Skeletal muscle cell (primary cell): ENCODE data around the gene NSFL1C.

Experiments used
- DNase-seq: peaks from one replicate; pipeline ENCODE4 v3.0.0-alpha.2; 2010; ENCODE audit warnings: low read depth
- H3K4me3 ChIP-seq: 2 replicates; pipeline ENCODE4 v1.5.1; 2011; ENCODE audit warnings: low read depth, mild to moderate bottlenecking, control low read depth, low read length, moderate library complexity

The NSFL1C gene

DNA sequence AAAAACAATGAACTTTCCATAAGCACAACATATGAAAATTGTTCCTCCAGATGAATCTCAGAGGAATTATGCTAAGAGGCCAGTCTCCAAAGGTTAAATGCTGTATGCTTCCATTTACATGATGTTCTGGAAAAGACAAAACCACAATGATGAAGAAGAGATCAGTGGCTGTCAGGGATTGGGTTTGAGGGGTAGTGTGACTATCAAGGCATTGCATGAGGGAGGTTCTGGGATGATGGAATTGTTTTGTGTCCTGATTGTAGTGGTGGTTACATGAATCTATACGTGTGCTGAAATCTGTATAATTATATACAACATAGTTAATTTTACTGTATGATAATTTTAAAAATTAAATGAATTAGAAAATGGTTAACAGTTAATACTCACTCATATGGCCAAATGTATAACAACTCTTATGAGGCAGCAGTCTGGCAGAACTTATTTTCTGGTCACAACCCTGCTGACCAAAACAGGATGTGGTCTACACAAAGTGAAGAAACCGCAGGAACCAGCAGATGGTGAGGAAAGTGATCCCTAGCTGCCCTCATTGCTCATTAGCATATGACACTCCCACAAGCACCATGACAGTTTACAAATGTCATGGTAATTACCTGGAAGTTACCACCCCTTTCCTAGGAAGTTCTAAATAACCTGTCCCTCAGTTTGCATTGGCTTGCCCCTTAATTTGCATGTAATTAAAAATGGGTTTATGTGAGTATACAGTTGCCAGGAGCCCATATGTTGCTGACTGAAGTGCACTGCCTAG lies 31.9 kb downstream of the NSFL1C start:
- H3K4me3 ChIP-seq, result no peak overlapping the region
- peak; percentile 79 for DNase-seq

- H3K4me3 ChIP-seq, result no peak overlapping the region
- no peak for DNase-seq
Observed at GRCh38 chr20:1431158-1431557, 35.5 kb downstream of the NSFL1C start.

DNA sequence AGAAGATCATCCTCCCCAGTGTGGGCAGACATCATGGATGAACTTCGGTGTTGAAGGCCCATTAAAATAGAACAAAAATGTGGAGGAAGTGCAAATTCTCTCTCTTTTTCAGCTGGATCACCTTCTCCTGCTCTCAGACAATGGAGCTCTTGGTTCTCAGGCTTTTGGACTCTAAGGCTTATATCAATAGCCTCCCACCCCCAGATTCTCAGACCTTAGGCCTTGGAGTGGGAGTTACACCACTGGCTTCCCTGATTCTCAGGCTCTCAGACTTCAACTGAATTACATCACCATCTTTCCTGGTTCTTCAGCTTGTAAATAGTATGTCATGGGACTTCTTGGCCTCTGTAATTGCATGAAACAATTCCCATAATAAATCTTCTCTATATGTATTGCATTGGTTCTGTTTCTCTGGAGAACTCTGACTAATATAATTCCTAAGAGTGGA lies 36.6 kb downstream of the NSFL1C start:
- no peak overlapping the region for H3K4me3 ChIP-seq

DNA sequence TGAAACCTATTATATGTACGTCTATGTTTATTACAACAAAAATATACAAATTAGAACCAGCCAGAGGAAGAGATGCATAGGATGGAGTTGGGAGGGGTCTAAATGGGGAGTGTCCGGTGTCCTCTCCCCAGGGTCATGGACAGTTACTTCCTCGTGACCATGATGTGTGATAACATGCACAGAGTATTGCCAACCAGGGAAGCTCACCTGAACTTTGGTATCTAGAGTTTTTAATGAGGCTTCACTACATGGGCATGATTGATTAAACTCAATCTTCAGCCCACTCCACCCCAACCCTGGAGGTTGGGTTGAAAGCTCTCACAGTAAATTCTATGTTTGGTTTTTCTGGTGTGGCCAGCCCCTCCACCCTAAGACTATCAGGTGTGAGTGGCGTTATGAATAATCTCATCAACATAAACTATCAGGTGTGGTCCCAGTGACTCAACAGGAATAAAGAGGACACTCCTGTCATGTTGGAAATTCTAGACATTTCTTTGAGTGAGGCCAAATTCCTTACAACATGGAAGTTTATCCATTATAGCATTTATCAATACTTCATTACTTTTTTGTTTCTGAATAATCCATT lies 37.4 kb downstream of the NSFL1C start:
- no peak for DNase-seq
- no peak overlapping the region for H3K4me3 ChIP-seq

More for the DNA sequence above, 36.6 kb downstream of the NSFL1C start:
- peak; percentile 91 for DNase-seq

GRCh38 chr20:1427457-1428054 lies 39.1 kb downstream of the NSFL1C start:
- no peak for DNase-seq
- no peak overlapping the region for H3K4me3 ChIP-seq

- H3K4me3 ChIP-seq, result no peak overlapping the region
- no peak for DNase-seq
Observed at GRCh38 chr20:1426231-1426849, 40.3 kb downstream of the NSFL1C start.

- H3K4me3 ChIP-seq, result no peak overlapping the region
- no peak for DNase-seq
Observed at GRCh38 chr20:1424336-1424735, 42.3 kb downstream of the NSFL1C start.

GRCh38 chr20:1423625-1424106 lies 43.0 kb downstream of the NSFL1C start:
- peak; percentile 41 for DNase-seq
- no peak overlapping the region for H3K4me3 ChIP-seq

DNA sequence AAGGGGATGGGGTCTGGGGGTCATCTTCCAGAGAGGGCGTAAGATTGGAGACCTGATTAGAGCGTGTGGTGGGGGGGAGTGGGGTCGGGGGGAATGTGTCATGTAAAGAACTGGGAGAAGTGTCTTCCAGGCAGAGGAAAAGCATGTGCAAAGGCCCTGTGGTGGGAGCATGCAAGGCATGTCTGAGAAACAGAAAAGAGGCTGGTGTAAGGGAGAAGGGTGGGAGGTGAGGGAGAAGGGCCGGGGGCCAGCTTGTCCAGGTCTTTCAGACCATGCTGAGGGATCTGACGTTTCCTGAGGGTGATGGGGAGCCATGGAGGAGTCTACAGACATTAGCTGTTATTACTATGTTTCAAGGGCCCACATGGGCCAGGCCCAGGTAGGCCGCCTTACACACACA lies 43.4 kb downstream of the NSFL1C start:
- H3K4me3 ChIP-seq, result no peak overlapping the region
- DNase-seq, result no peak

DNA sequence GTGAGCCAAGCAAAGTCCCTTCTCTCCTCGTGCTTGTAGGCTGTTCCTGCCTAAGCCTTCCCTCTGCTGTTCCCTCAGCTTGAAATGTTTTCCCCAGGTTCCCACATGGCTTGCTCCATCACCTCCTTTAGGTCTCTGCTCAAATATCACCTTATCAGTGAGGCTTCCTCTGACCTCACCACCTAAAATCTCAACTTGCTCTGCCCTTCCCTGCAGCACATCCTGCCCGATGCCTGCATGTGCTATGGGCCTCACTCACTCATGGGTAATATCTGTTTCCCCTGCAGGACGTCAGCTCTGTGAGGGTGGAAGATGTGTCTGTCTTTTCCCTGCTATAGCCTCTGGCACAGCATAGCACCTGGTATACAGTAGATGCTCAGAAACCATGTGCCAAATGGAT lies 43.9 kb downstream of the NSFL1C start:
- DNase-seq, result no peak
- no peak overlapping the region for H3K4me3 ChIP-seq

DNA sequence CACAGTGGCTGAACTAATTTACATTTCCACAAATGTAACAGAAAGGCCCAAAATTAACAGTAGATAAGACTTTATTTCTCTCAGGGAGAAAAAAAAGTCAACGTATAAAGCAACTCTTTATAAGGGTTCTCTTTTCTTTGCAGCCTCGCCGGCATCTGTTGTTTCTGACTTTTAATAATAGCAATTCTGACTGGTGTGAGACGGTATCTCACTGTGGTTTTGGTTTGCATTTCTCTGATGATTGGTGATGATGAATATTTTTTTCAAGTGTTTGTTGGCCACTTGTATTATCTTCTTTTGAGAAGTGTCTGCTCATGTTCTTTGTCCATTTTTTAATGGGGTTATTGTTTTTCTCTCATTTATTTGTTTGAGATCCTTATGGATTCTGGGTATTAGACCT lies 46.6 kb downstream of the NSFL1C start:
- no peak overlapping the region for H3K4me3 ChIP-seq
- no peak for DNase-seq

GRCh38 chr20:1418350-1418749 lies 48.3 kb downstream of the NSFL1C start:
- DNase-seq, result no peak
- no peak overlapping the region for H3K4me3 ChIP-seq

GRCh38 chr20:1417790-1418189 lies 48.9 kb downstream of the NSFL1C start:
- DNase-seq, result no peak
- no peak overlapping the region for H3K4me3 ChIP-seq

- DNase-seq, result peak; percentile 36
- no peak overlapping the region for H3K4me3 ChIP-seq
Observed at GRCh38 chr20:1417273-1417672, 49.4 kb downstream of the NSFL1C start.

- peak; percentile 71 for DNase-seq
- no peak overlapping the region for H3K4me3 ChIP-seq
Observed at GRCh38 chr20:1415667-1416468, 50.8 kb downstream of the NSFL1C start.

DNA sequence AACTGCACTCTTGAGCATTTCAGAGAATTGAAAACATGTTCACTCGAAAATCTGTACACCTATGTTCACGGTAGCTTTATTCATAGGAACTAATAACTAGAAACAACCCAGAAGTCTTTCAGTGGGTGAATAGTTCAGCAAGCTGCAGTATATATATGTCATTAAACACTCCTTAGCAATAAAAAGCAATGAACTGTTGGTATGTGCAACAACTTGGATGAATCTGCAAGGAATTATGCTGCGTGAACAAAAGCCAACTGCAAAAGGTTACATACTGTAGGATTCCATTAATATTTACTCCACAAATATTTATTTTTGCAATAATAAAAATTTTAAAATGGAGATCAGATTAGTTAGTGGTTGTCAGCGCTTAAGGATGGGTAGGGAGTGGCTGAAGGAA lies 51.7 kb downstream of the NSFL1C start:
- H3K4me3 ChIP-seq, result no peak overlapping the region
- no peak for DNase-seq

GRCh38 chr20:1405801-1406200 lies 60.8 kb downstream of the NSFL1C start:
- no peak for DNase-seq
- H3K4me3 ChIP-seq, result no peak overlapping the region

DNA sequence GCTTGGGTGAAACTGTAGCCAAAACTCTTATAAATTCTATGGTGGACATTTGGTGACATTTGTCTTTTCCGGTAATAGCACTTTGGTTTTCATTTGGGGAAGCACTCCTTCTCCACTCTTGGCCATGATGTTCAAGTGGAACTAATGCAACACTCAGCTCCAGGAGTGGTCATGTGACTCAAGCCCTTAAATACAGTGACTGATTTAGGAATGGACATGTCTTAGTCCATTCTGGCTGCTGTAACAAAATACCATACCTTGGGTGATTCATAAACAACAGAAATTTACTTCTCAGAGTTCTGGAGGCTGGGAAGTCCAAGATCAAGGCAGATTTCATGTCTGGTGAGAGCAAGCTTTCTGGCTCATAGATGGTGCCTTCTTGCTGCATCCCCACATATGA lies 63.0 kb downstream of the NSFL1C start:
- no peak overlapping the region for H3K4me3 ChIP-seq
- no peak for DNase-seq

- DNase-seq, result peak; percentile 57
Observed at GRCh38 chr20:1402149-1402548, 64.5 kb downstream of the NSFL1C start.

More at GRCh38 chr20:1402149-1402548, 64.5 kb downstream of the NSFL1C start:
- no peak overlapping the region for H3K4me3 ChIP-seq
